Cardiac muscle cell (in vitro differentiated cells and primary cell): ENCODE data around the gene NR1I2. TPM values are rescaled to one million over a fixed set of nuclear protein-coding genes. Genes with fewer than 3 reads are reported as not detected.

ENCODE experiments used
- DNase-seq, 2 donors: peaks; one replicate each; pipeline versions ENCODE4 v3.0.0 to v3.0.0-alpha.2; 2010 to 2017; ENCODE audit warnings: low read depth in 1 of 2, low spot score in 1 of 2
- H3K27ac ChIP-seq: fragments of 200-600 bp; sonication (generic); 2 replicates; pipeline ENCODE4 v1.5.1; 2016
- H3K27me3 ChIP-seq: fragments of 200-600 bp; sonication (generic); 2 replicates; pipeline ENCODE4 v1.6.0; 2016; ENCODE audit warnings: control low read depth
- H3K36me3 ChIP-seq: fragments of 200-600 bp; sonication (generic); 2 replicates; pipeline ENCODE4 v1.5.1; 2016; ENCODE audit warnings: control low read depth
- H3K4me1 ChIP-seq: fragments of 200-600 bp; sonication (generic); 2 replicates; pipeline ENCODE4 v1.8.1; 2017; ENCODE audit warnings: low read depth, mild to moderate bottlenecking, mixed run types
- H3K4me3 ChIP-seq: fragments of 200-600 bp; sonication (generic); 2 replicates; pipeline ENCODE4 v1.5.1; 2016; ENCODE audit warnings: mild to moderate bottlenecking
- H3K9me3 ChIP-seq: fragments of 200-600 bp; sonication (generic); 2 replicates; pipeline ENCODE4 v1.5.1; 2017; ENCODE audit warnings: low read depth, mild to moderate bottlenecking, control low read depth
- CTCF ChIP-seq: IDR thresholded peaks from 2 replicates; pipeline ENCODE4 v1.5.1; 2012; ENCODE audit warnings: low read depth, mild to moderate bottlenecking, low read length
- polyA plus RNA-seq: library from polyadenylated mRNA; unstranded; fragments of >200 nt; fragmentation: Nextera tagmentation; extraction: Ambion mirVana; gene quantifications from 2 replicates; pipeline ENCODE4 v1.2.1, GENCODE V29; 2016
- total RNA-seq: library from RNA; depleted of rRNA; stranded (reverse); fragments of >200 nt; gene quantifications from 2 replicates; pipeline ENCODE4 v1.2.3, GENCODE V29; 2016

Gene NR1I2
- total and polyA plus RNA-seq, 2 experiments from 2014 or later = 0.06 TPM; not detected in 1

- Histone ChIP-seq H3K27ac (no peak overlapping the region), H3K4me1 (no peaks in the 10 kb centered on the region), H3K36me3 (no peaks in the 10 kb centered on the region), H3K4me3 (no peak overlapping the region), H3K9me3 (no peaks in the 10 kb centered on the region), H3K27me3 (no peaks in the 10 kb centered on the region)
- DNase-seq = peak in 1 of 2 donors; percentile 26
- no peak for TF ChIP-seq CTCF
Observed at GRCh38 chr3:119769394-119770149, 12.3 kb upstream of the NR1I2 start.

- H3K36me3 ChIP-seq = no peaks in the 10 kb centered on the region
- no peak overlapping the region for H3K4me3 ChIP-seq
- no peaks in the 10 kb centered on the region for H3K27me3 ChIP-seq
- DNase-seq = no peak
- no peak for TF ChIP-seq CTCF
- no peaks in the 10 kb centered on the region for H3K9me3 ChIP-seq
- no peaks in the 10 kb centered on the region for H3K4me1 ChIP-seq
- H3K27ac ChIP-seq = no peak overlapping the region
Observed at GRCh38 chr3:119774444-119774843, 7.5 kb upstream of the NR1I2 start.

GRCh38 chr3:119776304-119776703 is 5.6 kb upstream of the NR1I2 start:
- no peak for DNase-seq
- H3K4me3 ChIP-seq = no peak overlapping the region
- H3K4me1 ChIP-seq = no peaks in the 10 kb centered on the region
- H3K36me3 ChIP-seq = no peaks in the 10 kb centered on the region
- H3K9me3 ChIP-seq = no peaks in the 10 kb centered on the region
- H3K27ac ChIP-seq = no peak overlapping the region
- no peak for TF ChIP-seq CTCF
- no peaks in the 10 kb centered on the region for H3K27me3 ChIP-seq

- H3K36me3 ChIP-seq = no peaks in the 10 kb centered on the region
- DNase-seq = no peak
Observed at GRCh38 chr3:119778176-119778575, 3.7 kb upstream of the NR1I2 start.

GRCh38 chr3:119778811-119779210 is 3.1 kb upstream of the NR1I2 start:
- Histone ChIP-seq H3K4me1 (no peaks in the 10 kb centered on the region), H3K27ac (no peak overlapping the region), H3K36me3 (no peaks in the 10 kb centered on the region), H3K4me3 (no peak overlapping the region), H3K27me3 (no peaks in the 10 kb centered on the region), H3K9me3 (no peaks in the 10 kb centered on the region)
- DNase-seq = no peak
- TF ChIP-seq CTCF = no peak

More at GRCh38 chr3:119778176-119778575, 3.7 kb upstream of the NR1I2 start:
- no peak for TF ChIP-seq CTCF
- Histone ChIP-seq H3K4me1 (no peaks in the 10 kb centered on the region), H3K27me3 (no peaks in the 10 kb centered on the region), H3K9me3 (no peaks in the 10 kb centered on the region), H3K4me3 (no peak overlapping the region), H3K27ac (no peak overlapping the region)
